K562 (cell line): Measurements from ENCODE around the gene CMTM1. TPM values are rescaled to one million over a fixed set of nuclear protein-coding genes. Genes with fewer than 3 reads are reported as not detected.

Experiments
- BCL6 ChIP-seq: fragments of 250-450 bp; sonication (Bioruptor Pico); IDR thresholded peaks from 2 replicates; pipeline ENCODE4 v1.4.0; 2020
- DPF2 ChIP-seq: fragments of 450-650 bp; IDR thresholded peaks from 2 replicates; pipeline ENCODE4 v1.6.1; 2016
- E2F8 ChIP-seq: fragments of 450-650 bp; IDR thresholded peaks from 2 replicates; pipeline ENCODE4 v1.7.1; 2018; ENCODE audit warnings: mild to moderate bottlenecking, low read depth; ENCODE audit not compliant: partially characterized antibody
- ETV6 ChIP-seq, 3 experiments: fragments of 150-350 bp in 1 of 3; sonication (generic) in 1 of 3; formaldehyde crosslinking in 1 of 3; IDR thresholded peaks; 2 replicates each; pipeline versions ENCODE4 v1.6.1 to v1.8.0; 2014 to 2022; ENCODE audit warnings: borderline replicate concordance in 2 of 3, low read depth in 2 of 3, antibody characterized with exemption in 1 of 3, low read length in 1 of 3, mild to moderate bottlenecking in 1 of 3, missing genetic modification reagents in 1 of 3
- GTF2B ChIP-seq: IDR thresholded peaks from 2 replicates; pipeline ENCODE4 v1.6.1; 2011; ENCODE audit not compliant: insufficient read length; ENCODE audit errors: extremely low read depth
- HMGXB4 ChIP-seq: sonication (generic); formaldehyde crosslinking; IDR thresholded peaks from 2 replicates; pipeline ENCODE4 v1.8.1; 2023; ENCODE audit warnings: mild to moderate bottlenecking, missing genetic modification reagents
- HNRNPUL1 ChIP-seq: fragments of 200-400 bp; formaldehyde crosslinking; IDR thresholded peaks from 2 replicates; pipeline ENCODE4 v1.6.1; 2017; ENCODE audit warnings: low read length
- MAFG ChIP-seq: fragments of 450-650 bp; conservative IDR thresholded peaks from 2 replicates; pipeline ENCODE4 v1.6.1; 2016; ENCODE audit warnings: missing genetic modification characterization, missing compliant biosample characterization
- MEF2A ChIP-seq: IDR thresholded peaks from 2 replicates; pipeline ENCODE4 v1.6.1; 2011; ENCODE audit warnings: low read depth, mild to moderate bottlenecking, low read length, moderate library complexity; ENCODE audit not compliant: control insufficient read depth
- NFE2 ChIP-seq: IDR thresholded peaks from 2 replicates; pipeline ENCODE4 v1.6.1; 2014; ENCODE audit warnings: antibody characterized with exemption, low read depth
- RREB1 ChIP-seq: fragments of 250-450 bp; sonication (Bioruptor Pico); IDR thresholded peaks from 2 replicates; pipeline ENCODE4 v1.4.0; 2020
- SMARCA4 ChIP-seq: fragments of 450-650 bp; IDR thresholded peaks from 2 replicates; pipeline ENCODE4 v1.6.1; 2016
- ZFP1 ChIP-seq: fragments of 450-650 bp; formaldehyde crosslinking; IDR thresholded peaks from 2 replicates; pipeline ENCODE4 v1.4.0; 2020; ENCODE audit warnings: mild to moderate bottlenecking, mixed read lengths
- ZNF12 ChIP-seq: sonication (generic); formaldehyde crosslinking; IDR thresholded peaks from 2 replicates; pipeline ENCODE4 v1.4.0; 2020; ENCODE audit warnings: mild to moderate bottlenecking, missing genetic modification reagents
- ZNF253 ChIP-seq: fragments of 250-450 bp; sonication (Bioruptor Pico); conservative IDR thresholded peaks from 2 replicates; pipeline ENCODE4 v1.6.1; 2021; ENCODE audit warnings: mild to moderate bottlenecking
- ZNF57 ChIP-seq: fragments of 450-650 bp; formaldehyde crosslinking; IDR thresholded peaks from 2 replicates; pipeline ENCODE4 v1.4.0; 2020; ENCODE audit warnings: mild to moderate bottlenecking, moderate library complexity
- polyA plus RNA-seq, 8 experiments: library from polyadenylated mRNA; depleted of rRNA in 4 of 8; stranded (reverse) in 5 of 8; unstranded in 3 of 8; fragments of >200 nt; fragmentation: Nextera tagmentation in 2 of 8; fragmentation: Illumina TruSeq in 1 of 8; extraction: Ambion mirVana in 2 of 8; extraction: Trizol in 1 of 8; gene quantifications; 2 replicates each; pipeline versions ENCODE4 v1.2.1 to v1.2.3, GENCODE V29; 2011 to 2014; ENCODE audit warnings: inconsistent platforms in 1 of 8, missing spikeins in 1 of 8
- total RNA-seq, 7 experiments: library from RNA; depleted of rRNA in 6 of 7; stranded (reverse); fragments of >200 nt in 6 of 7; fragmentation: Illumina TruSeq in 2 of 7; extraction: Trizol in 2 of 7; gene quantifications; 2 replicates each; pipeline versions ENCODE4 v1.2.1 to v1.2.3, GENCODE V29; 2011 to 2021; ENCODE audit warnings: low replicate concordance in 1 of 7

Gene CMTM1
- total and polyA plus RNA-seq, 9 of the 15 experiments (the other 6 are each of a cell fraction or from before 2014, with no cell fraction given) = 0.25 to 2.6 (median 1.1) TPM; not detected in 2

GRCh38 chr16:66552286-66553177 is 13.7 kb upstream of the CMTM1 start, which contains the start of gene CKLF (continued):
- TF ChIP-seq HNRNPUL1 (no peak), RREB1 (CRISPR knock-in tag) (peak; percentile 25; the same call in 1 of the 2 replicates), NFE2 (no peak), ZNF12 (CRISPR knock-in tag) (peak; percentile 85; the same call in 1 of the 2 replicates), ZNF253 (no peak), DPF2 (peak; percentile 69), SMARCA4 (peak; percentile 54; the same call in 1 of the 2 replicates), MEF2A (no peak), MAFG (tag) (no peak), E2F8 (peak; percentile 43), ZFP1 (CRISPR knock-in tag) (no peak), HMGXB4 (peak; percentile 75; the same call in 1 of the 2 replicates), BCL6 (no peak), GTF2B (no peak), ZNF57 (no peak), ETV6 (IDR thresholded peaks at IDR 0.05; ENCODE audit: borderline replicate concordance in 1 of 2, low read depth in 2 of 2, low read length in 1 of 2) (no peak), ETV6 (CRISPR knock-in tag; IDR thresholded peaks at IDR 0.05; ENCODE audit: borderline replicate concordance) (peak; percentile 52; the same call in 1 of the 2 replicates)
